ENCODE measurements around the gene SWAP70.

The SWAP70 gene

DNA sequence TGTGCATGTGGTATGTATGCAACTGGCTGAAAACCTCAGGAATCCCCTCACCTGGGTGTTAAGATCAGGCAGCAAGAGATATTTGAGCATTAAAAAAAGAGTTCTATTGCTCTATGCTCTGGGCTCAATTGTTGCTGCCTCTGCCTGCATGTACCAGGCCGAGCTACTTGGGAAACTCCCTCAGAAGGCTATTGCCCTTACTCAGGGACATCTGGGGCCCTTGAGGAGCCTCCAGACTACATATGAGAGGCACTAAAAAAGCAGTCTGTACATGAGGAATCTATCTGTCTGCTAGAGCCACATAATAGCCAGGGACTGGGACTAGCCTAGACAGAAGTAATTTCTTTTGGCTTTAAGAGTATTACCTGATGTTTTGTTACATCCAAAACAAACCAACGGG, 120.1 kb downstream of the SWAP70 start:
- TF ChIP-seq ISL1 (CRISPR knock-in tag; IDR thresholded peaks at IDR 0.05), result no peak
- TF ChIP-seq, protein P1, sequence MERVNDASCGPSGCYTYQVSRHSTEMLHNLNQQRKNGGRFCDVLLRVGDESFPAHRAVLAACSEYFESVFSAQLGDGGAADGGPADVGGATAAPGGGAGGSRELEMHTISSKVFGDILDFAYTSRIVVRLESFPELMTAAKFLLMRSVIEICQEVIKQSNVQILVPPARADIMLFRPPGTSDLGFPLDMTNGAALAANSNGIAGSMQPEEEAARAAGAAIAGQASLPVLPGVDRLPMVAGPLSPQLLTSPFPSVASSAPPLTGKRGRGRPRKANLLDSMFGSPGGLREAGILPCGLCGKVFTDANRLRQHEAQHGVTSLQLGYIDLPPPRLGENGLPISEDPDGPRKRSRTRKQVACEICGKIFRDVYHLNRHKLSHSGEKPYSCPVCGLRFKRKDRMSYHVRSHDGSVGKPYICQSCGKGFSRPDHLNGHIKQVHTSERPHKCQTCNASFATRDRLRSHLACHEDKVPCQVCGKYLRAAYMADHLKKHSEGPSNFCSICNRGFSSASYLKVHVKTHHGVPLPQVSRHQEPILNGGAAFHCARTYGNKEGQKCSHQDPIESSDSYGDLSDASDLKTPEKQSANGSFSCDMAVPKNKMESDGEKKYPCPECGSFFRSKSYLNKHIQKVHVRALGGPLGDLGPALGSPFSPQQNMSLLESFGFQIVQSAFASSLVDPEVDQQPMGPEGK (CRISPR knock-in tag; IDR thresholded peaks at IDR 0.05; ENCODE audit: borderline replicate concordance), result no peak
- no peak for TF ChIP-seq TOX (CRISPR knock-in tag; IDR thresholded peaks at IDR 0.05; ENCODE audit: borderline replicate concordance)
- TF ChIP-seq ESRRG (CRISPR knock-in tag; IDR thresholded peaks at IDR 0.05), result no peak
- no peak for TF ChIP-seq GLIS3 (CRISPR knock-in tag; IDR thresholded peaks at IDR 0.05)
- TF ChIP-seq ZNF70 (CRISPR knock-in tag; IDR thresholded peaks at IDR 0.05), result no peak
- TF ChIP-seq, protein P2, sequence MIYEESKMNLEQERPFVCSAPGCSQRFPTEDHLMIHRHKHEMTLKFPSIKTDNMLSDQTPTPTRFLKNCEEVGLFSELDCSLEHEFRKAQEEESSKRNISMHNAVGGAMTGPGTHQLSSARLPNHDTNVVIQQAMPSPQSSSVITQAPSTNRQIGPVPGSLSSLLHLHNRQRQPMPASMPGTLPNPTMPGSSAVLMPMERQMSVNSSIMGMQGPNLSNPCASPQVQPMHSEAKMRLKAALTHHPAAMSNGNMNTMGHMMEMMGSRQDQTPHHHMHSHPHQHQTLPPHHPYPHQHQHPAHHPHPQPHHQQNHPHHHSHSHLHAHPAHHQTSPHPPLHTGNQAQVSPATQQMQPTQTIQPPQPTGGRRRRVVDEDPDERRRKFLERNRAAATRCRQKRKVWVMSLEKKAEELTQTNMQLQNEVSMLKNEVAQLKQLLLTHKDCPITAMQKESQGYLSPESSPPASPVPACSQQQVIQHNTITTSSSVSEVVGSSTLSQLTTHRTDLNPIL (CRISPR knock-in tag; IDR thresholded peaks at IDR 0.05; ENCODE audit: low read depth), result no peak
- TF ChIP-seq SNAI2 (CRISPR knock-in tag; IDR thresholded peaks at IDR 0.05), result no peak
- TF ChIP-seq OSR1 (CRISPR knock-in tag; IDR thresholded peaks at IDR 0.05), result no peak
- TF ChIP-seq ZNF565 (CRISPR knock-in tag; conservative IDR thresholded peaks at IDR 0.05; ENCODE audit: low read depth), result no peak
- no peak for TF ChIP-seq ZNF8 (CRISPR knock-in tag; IDR thresholded peaks at IDR 0.05)
- ATAC-seq, result no peak

DNA sequence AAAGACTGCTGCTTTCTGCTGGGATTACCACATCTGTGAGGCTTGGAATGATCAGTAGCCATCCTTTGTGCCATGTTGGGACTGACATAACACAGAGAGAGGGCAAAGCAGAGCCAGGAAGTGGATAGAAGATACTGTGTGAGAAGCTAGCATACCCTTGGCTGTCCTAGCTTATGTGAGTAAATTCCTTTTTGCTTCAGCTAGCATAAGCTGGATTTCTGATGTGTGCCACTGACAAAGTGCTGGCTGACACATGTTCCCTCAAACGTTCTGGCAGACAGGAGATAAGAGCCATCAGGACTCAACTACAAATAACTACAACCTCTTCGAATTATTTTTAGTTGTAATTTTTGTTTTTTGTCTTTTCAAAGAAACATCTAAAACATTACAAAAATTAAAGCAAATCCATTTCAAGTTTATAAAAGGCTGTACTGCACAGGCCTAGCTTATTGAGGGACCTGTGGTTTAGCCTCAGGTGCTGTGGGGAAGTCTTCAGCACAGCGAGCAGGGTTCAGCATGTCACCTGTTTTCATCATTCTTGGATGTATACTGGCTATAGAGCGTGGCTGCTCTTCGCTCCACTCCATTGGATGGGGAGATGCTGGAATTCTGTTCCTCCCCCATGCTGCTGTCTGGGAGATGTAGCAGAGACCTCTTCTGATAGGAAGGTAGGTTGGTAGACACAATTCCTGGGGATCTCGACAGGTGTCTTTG, 120.9 kb downstream of the SWAP70 start:
- TF ChIP-seq ZC3H10 (CRISPR knock-in tag; IDR thresholded peaks at IDR 0.05) (no peak), ESRRG (CRISPR knock-in tag; IDR thresholded peaks at IDR 0.05) (no peak), ZFP3 (CRISPR knock-in tag; IDR thresholded peaks at IDR 0.05) (no peak), CSDC2 (CRISPR knock-in tag; IDR thresholded peaks at IDR 0.05) (no peak), SNAI2 (CRISPR knock-in tag; IDR thresholded peaks at IDR 0.05) (no peak), GLIS3 (CRISPR knock-in tag; IDR thresholded peaks at IDR 0.05) (no peak), ISL1 (CRISPR knock-in tag; IDR thresholded peaks at IDR 0.05) (no peak), BACH2 (CRISPR knock-in tag; IDR thresholded peaks at IDR 0.05; ENCODE audit: borderline replicate concordance) (no peak), ZFP30 (CRISPR knock-in tag; IDR thresholded peaks at IDR 0.05) (no peak), ZNF70 (CRISPR knock-in tag; IDR thresholded peaks at IDR 0.05) (no peak), RARB (CRISPR knock-in tag; IDR thresholded peaks at IDR 0.05) (no peak), PPARA (CRISPR knock-in tag; IDR thresholded peaks at IDR 0.05; ENCODE audit: borderline replicate concordance) (no peak), TCF4 (CRISPR knock-in tag; IDR thresholded peaks at IDR 0.05; ENCODE audit: borderline replicate concordance) (no peak)
- TF ChIP-seq, protein P2 (CRISPR knock-in tag; IDR thresholded peaks at IDR 0.05; ENCODE audit: low read depth), result no peak
- TF ChIP-seq, protein P3, sequence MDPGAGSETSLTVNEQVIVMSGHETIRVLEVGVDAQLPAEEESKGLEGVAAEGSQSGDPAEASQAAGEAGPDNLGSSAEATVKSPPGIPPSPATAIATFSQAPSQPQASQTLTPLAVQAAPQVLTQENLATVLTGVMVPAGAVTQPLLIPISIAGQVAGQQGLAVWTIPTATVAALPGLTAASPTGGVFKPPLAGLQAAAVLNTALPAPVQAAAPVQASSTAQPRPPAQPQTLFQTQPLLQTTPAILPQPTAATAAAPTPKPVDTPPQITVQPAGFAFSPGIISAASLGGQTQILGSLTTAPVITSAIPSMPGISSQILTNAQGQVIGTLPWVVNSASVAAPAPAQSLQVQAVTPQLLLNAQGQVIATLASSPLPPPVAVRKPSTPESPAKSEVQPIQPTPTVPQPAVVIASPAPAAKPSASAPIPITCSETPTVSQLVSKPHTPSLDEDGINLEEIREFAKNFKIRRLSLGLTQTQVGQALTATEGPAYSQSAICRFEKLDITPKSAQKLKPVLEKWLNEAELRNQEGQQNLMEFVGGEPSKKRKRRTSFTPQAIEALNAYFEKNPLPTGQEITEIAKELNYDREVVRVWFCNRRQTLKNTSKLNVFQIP (CRISPR knock-in tag; IDR thresholded peaks at IDR 0.05; ENCODE audit: borderline replicate concordance, low read depth), result no peak
- TF ChIP-seq, protein P4, sequence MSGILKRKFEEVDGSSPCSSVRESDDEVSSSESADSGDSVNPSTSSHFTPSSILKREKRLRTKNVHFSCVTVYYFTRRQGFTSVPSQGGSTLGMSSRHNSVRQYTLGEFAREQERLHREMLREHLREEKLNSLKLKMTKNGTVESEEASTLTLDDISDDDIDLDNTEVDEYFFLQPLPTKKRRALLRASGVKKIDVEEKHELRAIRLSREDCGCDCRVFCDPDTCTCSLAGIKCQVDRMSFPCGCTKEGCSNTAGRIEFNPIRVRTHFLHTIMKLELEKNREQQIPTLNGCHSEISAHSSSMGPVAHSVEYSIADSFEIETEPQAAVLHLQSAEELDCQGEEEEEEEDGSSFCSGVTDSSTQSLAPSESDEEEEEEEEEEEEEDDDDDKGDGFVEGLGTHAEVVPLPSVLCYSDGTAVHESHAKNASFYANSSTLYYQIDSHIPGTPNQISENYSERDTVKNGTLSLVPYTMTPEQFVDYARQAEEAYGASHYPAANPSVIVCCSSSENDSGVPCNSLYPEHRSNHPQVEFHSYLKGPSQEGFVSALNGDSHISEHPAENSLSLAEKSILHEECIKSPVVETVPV (CRISPR knock-in tag; IDR thresholded peaks at IDR 0.05), result no peak
- TF ChIP-seq, protein P1 (CRISPR knock-in tag; IDR thresholded peaks at IDR 0.05; ENCODE audit: borderline replicate concordance), result no peak
- TF ChIP-seq, protein P5, sequence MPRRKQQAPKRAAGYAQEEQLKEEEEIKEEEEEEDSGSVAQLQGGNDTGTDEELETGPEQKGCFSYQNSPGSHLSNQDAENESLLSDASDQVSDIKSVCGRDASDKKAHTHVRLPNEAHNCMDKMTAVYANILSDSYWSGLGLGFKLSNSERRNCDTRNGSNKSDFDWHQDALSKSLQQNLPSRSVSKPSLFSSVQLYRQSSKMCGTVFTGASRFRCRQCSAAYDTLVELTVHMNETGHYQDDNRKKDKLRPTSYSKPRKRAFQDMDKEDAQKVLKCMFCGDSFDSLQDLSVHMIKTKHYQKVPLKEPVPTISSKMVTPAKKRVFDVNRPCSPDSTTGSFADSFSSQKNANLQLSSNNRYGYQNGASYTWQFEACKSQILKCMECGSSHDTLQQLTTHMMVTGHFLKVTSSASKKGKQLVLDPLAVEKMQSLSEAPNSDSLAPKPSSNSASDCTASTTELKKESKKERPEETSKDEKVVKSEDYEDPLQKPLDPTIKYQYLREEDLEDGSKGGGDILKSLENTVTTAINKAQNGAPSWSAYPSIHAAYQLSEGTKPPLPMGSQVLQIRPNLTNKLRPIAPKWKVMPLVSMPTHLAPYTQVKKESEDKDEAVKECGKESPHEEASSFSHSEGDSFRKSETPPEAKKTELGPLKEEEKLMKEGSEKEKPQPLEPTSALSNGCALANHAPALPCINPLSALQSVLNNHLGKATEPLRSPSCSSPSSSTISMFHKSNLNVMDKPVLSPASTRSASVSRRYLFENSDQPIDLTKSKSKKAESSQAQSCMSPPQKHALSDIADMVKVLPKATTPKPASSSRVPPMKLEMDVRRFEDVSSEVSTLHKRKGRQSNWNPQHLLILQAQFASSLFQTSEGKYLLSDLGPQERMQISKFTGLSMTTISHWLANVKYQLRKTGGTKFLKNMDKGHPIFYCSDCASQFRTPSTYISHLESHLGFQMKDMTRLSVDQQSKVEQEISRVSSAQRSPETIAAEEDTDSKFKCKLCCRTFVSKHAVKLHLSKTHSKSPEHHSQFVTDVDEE (CRISPR knock-in tag; IDR thresholded peaks at IDR 0.05), result no peak
- ATAC-seq, result no peak
